ENCODE results near the gene SERGEF. TPM values are rescaled to one million over a fixed set of nuclear protein-coding genes. Genes with fewer than 3 reads are reported as not detected.

Gene SERGEF
- total RNA-seq, 4 donors from 2014 or later = 18.9 to 23.9 (median 20.6) TPM

- TF ChIP-seq CTCF (IDR thresholded peaks at IDR 0.05) = no peak
Measured at GRCh38 chr11:17918049-17918605, 94.7 kb downstream of the SERGEF start.

GRCh38 chr11:17917556-17917955 is 95.3 kb downstream of the SERGEF start:
- ATAC-seq (ENCODE audit: low FRiP score) = no peak
- no peak for DNase-seq (ENCODE audit: low spot score)
- TF ChIP-seq CTCF (IDR thresholded peaks at IDR 0.05) = no peak

More at GRCh38 chr11:17918049-17918605, 94.7 kb downstream of the SERGEF start:
- no peak for ATAC-seq (ENCODE audit: low FRiP score)
- no peak for DNase-seq (ENCODE audit: low spot score)

GRCh38 chr11:17915500-17916143 is 97.2 kb downstream of the SERGEF start:
- no peak for ATAC-seq (ENCODE audit: low FRiP score)
- TF ChIP-seq CTCF (IDR thresholded peaks at IDR 0.05) = no peak
- DNase-seq (ENCODE audit: low spot score) = no peak

- no peak for ATAC-seq (ENCODE audit: low FRiP score)
Measured at GRCh38 chr11:17914957-17915356, 97.9 kb downstream of the SERGEF start.

GRCh38 chr11:17907046-17907445 is 105.8 kb downstream of the SERGEF start:
- no peak for TF ChIP-seq CTCF (IDR thresholded peaks at IDR 0.05)
- DNase-seq (ENCODE audit: low spot score) (no peak), ATAC-seq (ENCODE audit: low FRiP score) (no peak)

More at GRCh38 chr11:17914957-17915356, 97.9 kb downstream of the SERGEF start:
- no peak for TF ChIP-seq CTCF (IDR thresholded peaks at IDR 0.05)
- DNase-seq (ENCODE audit: low spot score) = no peak

GRCh38 chr11:17906436-17906835 is 106.4 kb downstream of the SERGEF start:
- no peak for ATAC-seq (ENCODE audit: low FRiP score)

More at GRCh38 chr11:17906436-17906835, 106.4 kb downstream of the SERGEF start:
- DNase-seq (ENCODE audit: low spot score) = no peak
- TF ChIP-seq CTCF (IDR thresholded peaks at IDR 0.05) = no peak

Data from omental fat pad (tissue), 4 donors.